K562 (cell line): ENCODE measurements around the gene PTHLH.

Experiments
- ZNF121 ChIP-seq: sonication (generic); formaldehyde crosslinking; conservative IDR thresholded peaks from 2 replicates; pipeline ENCODE4 v1.8.0; 2022; ENCODE audit warnings: missing genetic modification reagents
- TF ChIP-seq, protein P1 (sequence below), 3 experiments: IDR thresholded peaks in 2 of 3; conservative IDR thresholded peaks in 1 of 3; 2 replicates each; pipeline ENCODE4 v1.5.1; 2011 to 2012; ENCODE audit warnings: low read length in 3 of 3, mild to moderate bottlenecking in 3 of 3, control low read depth in 2 of 3, improper control_type of control experiment in 1 of 3, inconsistent platforms in 1 of 3, low read depth in 1 of 3, mixed read lengths in 1 of 3, moderate library complexity in 1 of 3; ENCODE audit not compliant: insufficient read depth in 2 of 3

DNA sequence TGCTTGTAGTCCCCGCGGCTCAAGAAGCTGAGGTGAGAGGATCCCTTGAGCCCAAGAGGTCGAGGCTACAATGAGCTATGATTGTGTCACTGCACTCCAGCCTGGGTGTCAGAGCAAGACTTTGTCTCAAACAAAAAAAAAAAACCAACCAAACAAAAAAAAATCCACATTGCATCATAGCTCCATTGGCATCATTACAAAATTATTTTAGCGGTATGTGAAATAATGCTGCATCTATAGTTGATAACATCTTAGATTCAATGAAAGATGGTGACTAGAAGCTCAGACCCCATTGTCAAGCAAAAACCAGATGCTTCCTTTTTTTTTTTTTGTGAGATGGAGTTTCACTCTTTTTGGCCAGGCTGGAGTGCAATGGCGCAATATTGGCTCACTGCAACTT lies 14.8 kb upstream of the PTHLH start:
- TF ChIP-seq ZNF121, result no peak
- TF ChIP-seq, protein P1, sequence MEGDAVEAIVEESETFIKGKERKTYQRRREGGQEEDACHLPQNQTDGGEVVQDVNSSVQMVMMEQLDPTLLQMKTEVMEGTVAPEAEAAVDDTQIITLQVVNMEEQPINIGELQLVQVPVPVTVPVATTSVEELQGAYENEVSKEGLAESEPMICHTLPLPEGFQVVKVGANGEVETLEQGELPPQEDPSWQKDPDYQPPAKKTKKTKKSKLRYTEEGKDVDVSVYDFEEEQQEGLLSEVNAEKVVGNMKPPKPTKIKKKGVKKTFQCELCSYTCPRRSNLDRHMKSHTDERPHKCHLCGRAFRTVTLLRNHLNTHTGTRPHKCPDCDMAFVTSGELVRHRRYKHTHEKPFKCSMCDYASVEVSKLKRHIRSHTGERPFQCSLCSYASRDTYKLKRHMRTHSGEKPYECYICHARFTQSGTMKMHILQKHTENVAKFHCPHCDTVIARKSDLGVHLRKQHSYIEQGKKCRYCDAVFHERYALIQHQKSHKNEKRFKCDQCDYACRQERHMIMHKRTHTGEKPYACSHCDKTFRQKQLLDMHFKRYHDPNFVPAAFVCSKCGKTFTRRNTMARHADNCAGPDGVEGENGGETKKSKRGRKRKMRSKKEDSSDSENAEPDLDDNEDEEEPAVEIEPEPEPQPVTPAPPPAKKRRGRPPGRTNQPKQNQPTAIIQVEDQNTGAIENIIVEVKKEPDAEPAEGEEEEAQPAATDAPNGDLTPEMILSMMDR (IDR thresholded peaks at IDR 0.05 in 2 of 3, conservative IDR thresholded peaks at IDR 0.05 in 1 of 3; ENCODE audit: insufficient read depth in 2 of 3, low read depth in 1 of 3, low read length in 3 of 3), result no peak
